NCI-H82 treated with DMSO at 0.1 percent for 48 hours (cell line): ENCODE results near the gene FAM114A2.

ENCODE experiments used
- DNase-seq: peaks from one replicate; lab custom pipeline; 2025; ENCODE audit not compliant: unreplicated experiment; lab: John Stamatoyannopoulos, UW

Gene FAM114A2

GRCh38 chr5:153987301-153987700 is 51.4 kb downstream of the FAM114A2 start:
- no peak for DNase-seq

GRCh38 chr5:153985498-153985897 is 53.2 kb downstream of the FAM114A2 start:
- no peak for DNase-seq

GRCh38 chr5:153983885-153984284 is 54.8 kb downstream of the FAM114A2 start:
- DNase-seq, result no peak

- no peak for DNase-seq
Measured at GRCh38 chr5:153981905-153982605, 56.7 kb downstream of the FAM114A2 start.

DNA sequence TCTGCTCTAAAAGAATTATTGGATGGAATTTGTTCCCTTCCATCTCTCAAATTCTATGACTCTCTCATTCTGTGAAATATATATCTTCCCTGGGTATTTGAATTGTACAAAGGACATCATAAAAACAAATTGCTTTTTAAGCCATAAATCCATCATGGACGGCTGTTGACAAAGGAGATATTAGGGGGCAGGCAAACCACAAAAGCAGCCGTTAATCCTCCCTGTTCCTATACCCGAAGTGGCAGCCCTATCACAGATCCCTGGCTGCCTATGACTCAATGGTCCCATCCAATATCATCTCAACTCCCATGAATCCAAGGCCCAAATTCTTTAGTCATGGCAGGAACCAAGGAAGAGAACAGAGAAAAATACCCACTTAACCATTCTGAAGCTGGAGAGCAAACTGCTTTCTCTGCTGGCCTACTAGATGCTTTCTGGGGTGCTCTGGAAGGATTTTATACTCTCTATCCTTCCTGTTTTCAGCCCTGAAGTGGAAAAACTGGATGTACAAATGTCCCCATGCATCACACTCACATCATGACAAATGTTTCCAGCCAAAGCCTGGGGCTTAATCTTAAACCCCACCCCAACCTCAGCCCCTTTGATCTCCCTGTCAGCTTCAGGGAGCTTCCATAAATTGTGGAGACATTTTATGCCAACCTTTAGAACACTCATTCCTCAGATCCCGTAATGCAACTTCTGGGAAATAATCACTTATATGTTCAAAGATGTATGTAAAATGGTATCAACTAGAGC is 59.5 kb downstream of the FAM114A2 start:
- DNase-seq, result no peak

DNA sequence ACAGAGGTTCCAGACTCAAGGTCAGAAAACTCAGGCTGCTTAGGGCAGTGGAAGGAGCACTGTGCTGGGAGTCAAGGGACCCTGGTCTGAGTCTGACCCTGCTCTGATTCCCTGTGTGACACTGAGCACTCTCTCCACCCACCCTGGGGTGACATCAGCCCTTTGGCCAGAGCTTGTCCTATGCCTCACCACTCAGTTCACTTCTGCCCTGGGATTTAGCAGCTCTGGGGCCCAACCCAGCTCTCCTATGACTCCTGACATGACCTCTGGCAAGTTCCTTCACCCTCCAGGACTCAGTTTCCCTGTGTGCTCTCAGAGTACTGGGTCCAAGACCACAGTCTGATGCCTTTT is 63.9 kb downstream of the FAM114A2 start:
- no peak for DNase-seq

GRCh38 chr5:153974131-153974812 is 64.4 kb downstream of the FAM114A2 start:
- DNase-seq, result no peak

- DNase-seq, result no peak
Measured at GRCh38 chr5:153972240-153972639, 66.5 kb downstream of the FAM114A2 start.

DNA sequence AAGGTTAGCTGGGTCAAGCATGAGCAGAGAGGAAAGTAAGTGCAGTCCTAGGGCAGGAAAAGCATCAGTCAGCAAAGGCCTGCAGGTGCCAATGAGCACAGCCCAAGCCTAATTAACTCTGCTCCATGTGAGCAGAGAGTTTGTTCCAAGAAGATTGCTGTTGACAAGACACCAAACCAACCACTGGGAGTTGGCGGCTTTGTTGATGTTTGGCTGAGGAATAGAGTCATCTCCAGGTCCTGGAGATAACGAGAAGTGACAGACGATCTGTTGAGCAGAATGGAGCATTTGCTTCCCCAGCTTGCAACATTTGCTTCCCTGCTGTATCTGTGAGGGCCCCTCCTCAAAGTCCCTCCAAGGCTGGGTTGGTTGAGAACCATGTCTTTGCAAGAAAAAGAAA is 68.2 kb downstream of the FAM114A2 start:
- DNase-seq, result no peak

DNA sequence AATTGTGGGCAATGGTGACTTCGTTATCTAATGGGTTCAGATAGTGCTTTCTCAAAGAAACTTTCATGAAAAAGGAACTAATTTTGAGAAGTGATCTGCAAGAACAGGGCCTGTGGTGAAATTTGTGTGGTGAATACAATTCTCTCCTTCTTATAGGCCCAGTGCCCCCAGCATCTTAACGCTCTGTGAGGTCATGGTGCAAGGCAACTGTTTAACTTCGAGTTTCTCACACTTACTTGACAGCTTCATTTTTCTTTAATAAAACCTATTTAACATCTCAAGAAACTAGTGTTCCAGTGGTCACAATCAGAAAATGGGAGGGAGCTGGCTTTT is 69.2 kb downstream of the FAM114A2 start:
- no peak for DNase-seq

DNA sequence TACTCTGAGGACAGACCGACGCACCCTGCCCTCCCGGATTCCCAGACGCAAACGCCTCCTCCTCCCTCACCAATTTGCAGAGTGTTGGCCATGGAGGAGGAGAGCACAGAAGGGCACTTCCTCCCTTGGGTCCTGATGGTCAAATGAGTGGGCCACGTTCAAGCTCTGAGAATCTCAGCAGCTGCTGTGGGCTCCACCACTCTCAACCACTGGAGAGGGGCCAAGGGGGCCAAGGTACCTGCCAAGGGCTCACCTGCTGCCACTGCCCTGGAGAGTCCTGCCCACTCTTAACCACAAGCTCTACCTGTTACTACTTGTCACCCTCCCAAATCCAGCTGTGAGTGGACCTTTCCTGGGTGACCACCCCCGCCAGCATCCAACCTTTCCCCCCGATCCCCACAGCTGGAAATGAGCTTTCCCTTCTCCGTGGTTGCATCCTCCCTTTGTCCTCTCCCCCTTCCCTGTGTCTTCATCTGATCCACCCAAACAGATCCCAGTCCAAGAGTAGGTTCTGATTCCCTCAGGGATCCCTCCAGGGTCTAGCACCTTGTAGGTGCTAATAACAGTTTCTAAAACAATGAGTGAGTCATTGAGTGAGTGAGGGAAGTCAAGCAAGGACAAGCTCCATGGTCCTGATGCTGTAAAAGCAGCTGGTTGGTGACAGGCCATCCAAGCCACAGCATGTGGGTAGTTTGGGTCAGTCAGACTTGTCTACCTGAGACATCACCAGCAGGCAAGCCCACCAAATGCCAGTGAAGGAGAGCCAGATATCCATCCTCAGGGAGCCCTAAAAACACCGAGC is 69.7 kb downstream of the FAM114A2 start:
- DNase-seq, result no peak

- DNase-seq, result no peak
Measured at GRCh38 chr5:153964880-153965645, 73.6 kb downstream of the FAM114A2 start.

DNA sequence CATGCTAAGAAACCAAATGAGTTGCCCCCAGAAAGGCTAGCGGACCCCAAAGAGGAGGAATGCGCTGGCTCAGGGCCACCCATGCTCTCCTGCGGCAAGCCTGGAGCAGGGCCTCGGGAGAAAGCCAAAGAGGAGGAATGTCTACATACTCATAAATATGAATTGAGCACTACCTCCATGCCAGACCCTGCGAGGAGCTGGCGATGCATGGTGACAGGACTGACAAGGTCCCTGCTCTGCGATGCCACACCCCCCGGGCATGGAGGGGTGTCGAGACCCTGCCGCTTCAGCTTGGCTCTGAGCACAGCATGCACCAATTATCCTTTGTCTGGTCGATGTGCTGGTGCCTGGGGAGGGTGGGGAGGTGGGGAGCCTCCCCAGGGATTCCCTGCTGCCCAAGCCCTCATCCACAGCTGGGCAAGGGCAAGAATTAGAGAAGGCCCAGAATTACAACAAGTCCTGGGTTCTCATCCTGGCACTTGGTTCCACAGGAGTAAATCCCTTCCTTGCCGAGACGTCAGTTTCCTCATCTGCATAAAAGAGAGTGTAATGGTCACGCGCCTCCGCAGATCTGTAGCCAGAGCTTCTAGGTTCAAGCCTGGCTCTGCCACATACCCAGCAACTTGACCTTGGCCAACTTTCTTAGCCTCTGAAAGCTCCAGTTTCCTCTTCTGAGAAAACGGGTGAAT is 74.4 kb downstream of the FAM114A2 start:
- DNase-seq, result no peak

DNA sequence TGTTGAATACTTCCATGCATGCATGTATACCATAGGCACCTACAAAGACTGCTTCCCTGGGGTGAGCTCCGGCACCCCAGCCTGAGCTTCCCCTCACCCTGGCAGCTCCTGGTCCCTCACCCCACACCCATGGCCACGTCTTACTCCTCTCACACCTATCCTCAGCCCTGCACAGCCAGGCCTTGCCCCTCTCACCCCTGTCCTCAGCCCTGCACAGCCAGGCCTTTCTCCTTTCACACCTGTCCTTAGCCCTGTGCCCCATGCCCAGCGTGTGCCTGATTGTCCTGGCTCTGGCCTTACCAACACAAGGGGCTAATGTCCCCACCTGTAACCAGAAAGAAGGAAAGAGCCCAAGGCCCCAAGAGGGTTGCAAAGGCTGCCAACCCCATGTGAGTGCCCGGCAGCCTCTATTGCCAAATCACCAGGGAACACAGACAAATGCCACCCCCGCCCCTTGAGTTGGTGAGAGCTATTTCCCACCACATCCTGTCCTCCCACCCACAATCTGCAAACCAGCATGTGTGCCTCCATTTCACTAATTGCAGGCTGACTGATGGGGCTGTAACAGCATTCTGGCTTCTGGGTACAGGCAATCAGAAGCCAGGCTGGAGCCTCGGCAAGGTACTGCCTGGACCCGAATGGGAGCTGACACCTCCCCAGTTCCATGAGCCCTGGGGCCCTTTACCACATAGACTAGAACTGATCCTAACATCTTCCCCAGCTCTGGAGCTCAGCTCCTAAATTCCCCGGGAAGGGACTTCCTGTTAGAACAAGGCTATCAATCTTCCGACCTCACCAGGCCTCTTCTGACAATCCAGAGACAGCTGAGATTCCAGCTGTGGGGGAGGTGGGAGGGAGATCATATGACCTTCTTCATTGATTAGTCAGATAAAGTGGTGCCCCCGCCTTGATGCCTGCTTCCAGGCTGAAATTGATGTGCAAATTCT is 78.2 kb downstream of the FAM114A2 start:
- DNase-seq, result no peak

GRCh38 chr5:153959134-153959957 is 79.4 kb downstream of the FAM114A2 start:
- DNase-seq, result no peak

DNA sequence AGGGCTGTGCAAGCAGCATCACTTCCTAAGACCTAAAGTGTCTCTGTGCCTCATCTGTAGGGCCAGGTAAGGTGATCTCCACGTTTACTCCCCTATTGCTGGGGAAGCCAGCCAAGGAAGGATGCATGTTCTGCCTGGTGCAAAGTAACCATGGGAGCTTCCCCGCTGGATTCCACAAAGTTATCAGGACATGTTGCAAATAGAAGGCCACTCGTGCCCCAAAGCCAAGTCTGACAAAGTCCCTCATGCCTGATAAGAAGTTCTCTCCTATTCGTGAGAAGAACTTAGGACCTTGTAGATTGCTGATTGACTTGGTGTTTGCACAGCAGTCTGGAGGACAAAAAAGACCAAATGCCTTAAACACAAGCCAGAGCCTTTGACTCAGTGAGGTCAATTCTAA is 81.5 kb downstream of the FAM114A2 start:
- DNase-seq, result no peak

- DNase-seq, result no peak
Measured at GRCh38 chr5:153953411-153953810, 85.3 kb downstream of the FAM114A2 start.

DNA sequence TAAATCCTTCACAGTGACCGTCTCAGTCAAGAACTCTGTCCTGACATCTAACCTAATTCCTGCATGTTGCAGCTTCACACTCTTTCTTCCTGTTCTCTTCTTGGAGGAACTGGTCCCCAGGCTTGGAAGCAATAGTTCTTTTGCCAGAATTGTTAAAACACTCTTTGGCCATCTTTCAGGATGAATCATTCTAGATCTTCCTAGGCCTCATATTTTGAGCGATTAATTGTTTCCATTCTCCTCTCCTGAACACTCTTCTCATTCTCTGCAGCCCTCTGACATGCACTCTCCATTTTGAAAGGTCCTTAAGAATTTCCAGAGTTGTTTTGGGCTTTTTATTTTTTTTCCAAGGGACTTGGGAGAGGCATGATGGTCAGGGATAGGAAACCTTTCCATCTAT is 85.8 kb downstream of the FAM114A2 start:
- DNase-seq, result no peak
